GM21381 (cell line): ENCODE data around the gene SEMA3B.
"Not testable (repeated sequence)": the region's sequence is repeated elsewhere in the genome, so short reads cannot be mapped to it uniquely, and the experiment has no call there.

Source experiments
- ATAC-seq: cut with Tn5 transposase; IDR thresholded peaks from one replicate; pipeline ENCODE4 v1.9.1; 2021; ENCODE audit warnings: mild to moderate bottlenecking, moderate library complexity; ENCODE audit not compliant: unreplicated experiment

The SEMA3B gene

DNA sequence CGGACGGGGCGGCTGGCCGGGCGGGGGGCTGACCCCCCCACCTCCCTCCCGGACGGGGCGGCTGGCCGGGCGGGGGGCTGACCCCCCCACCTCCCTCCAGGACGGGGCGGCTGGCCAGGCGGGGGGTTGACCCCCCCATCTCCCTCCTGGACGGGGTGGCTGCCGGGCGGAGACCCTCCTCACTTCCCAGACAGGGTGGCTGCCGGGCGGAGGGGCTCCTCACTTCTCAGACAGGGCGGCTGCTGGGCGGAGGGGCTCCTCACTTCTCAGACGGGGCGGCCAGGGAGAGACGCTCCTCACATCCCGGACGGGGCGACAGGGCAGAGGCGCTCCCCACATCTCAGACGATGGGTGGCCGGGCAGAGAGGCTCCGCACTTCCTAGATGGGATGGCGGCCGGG is 43.1 kb downstream of the SEMA3B start:
- not testable (repeated sequence) for ATAC-seq

DNA sequence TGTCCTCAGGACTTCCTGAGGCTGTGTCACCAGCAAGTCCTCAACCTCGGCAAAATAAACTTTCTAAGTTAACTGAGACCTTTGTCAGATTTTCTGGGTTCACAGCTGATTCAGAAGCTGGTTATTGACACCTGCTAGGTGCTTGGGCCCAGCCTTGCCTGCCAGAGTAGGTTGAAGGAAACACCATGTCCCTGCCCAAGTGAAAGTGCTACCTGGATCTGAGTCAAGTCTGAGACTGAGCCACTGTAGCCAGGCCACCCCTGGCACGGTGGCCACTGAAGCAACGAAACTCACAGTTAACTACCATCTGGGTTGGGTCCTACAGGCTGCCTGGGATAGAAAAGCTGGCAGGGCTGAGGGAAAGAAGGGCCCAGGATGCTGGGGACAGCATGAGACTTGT is 45.4 kb downstream of the SEMA3B start:
- ATAC-seq: no peak

DNA sequence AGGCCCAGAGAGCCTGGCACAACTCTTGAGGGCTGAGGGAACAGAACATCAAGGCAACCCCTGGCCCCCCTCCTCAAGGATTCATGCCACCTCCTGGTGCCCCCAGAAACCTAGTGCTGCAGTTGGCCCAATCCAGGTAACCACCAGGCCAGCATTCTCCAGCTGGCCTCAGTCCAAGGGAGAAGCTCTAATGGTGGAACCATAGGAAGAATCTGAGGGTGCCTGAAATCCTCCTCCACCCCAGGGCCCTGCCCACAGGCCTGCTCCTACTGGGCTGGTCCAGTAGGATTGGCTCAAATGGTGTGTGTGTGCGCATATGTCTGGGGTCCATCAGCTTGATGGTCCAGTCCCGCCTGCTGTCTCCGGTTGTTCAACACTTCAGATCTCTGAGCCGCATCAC is 45.9 kb downstream of the SEMA3B start:
- no peak for ATAC-seq

- ATAC-seq: no peak
These were observed 47.8 kb downstream of the SEMA3B start for GRCh38 chr3:50316657-50317242.

DNA sequence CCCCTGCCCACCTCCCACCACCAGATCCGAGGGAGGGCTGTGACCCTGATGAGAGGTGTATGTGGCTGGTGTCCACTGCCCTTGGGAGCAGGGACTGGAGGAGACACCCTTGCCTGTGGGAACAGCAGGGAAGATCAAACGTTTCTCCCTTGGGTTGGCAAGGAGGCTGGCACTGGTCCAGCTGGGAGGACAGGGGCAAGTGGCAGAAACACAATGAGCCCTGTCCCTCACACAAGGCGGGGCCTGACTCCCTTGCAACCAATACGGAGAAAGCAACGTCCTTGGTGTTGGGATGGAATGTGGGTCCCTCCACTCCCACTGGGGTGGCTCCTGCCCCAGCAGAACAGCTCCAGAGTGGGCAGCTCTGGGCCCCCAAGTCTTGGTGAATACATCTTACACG is 48.4 kb downstream of the SEMA3B start:
- ATAC-seq: no peak

DNA sequence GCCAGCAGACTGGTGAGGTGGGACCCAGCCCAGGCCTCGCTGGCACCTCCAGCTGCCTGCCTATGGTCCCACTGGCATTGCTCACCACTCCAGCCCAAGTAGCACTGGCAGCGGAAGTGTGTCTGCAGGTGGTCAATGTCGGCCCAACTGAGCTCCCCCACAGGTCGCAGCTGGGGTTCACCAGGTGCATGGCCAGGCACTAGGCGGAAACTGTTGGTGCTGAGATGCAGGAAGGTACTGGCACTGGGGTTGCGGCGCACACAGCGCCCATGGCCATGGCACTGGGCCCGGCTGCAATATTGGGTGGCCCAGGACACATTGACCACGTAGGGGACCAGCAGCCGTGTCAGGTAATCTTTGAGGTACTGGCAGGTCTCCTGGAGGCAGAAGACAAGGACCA is 49.2 kb downstream of the SEMA3B start:
- no peak for ATAC-seq

- ATAC-seq: no peak
These were observed 49.7 kb downstream of the SEMA3B start for GRCh38 chr3:50318615-50319014.

GRCh38 chr3:50319181-50319893 is 50.4 kb downstream of the SEMA3B start:
- ATAC-seq: no peak

DNA sequence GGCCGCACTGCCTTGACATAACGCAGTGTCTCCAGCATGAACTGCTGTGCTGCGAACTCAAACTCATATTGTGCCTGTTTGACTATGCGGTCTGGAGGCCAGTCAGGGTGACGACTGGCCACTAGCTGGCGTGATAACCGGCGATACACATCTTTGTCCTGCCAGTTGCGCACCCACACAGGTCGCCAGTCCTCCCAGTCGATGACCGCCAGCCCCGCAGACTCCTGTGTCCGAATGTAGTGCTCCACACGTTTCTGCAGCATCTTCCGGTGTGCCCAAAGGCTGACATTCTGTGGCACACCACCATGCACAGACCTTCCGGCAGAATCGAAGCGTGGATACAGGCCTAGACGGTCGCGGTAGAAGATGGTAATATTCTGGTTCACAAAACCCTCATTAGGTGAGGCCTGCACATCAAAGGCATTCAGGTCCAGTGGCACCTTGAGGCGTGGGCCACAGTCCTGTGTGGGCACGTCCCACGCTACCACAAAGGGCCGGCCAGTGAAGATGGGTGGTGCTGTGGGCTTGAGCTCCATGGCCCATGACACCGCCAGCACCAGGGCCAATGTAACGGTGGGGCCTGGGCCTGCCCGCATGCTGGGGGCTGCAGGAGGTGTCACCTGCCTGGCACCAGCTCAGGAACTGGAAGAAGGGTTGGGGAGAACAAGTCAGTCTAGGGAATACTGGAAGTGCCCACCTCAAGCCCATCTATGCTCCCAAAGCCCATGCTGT is 51.1 kb downstream of the SEMA3B start:
- no peak for ATAC-seq

DNA sequence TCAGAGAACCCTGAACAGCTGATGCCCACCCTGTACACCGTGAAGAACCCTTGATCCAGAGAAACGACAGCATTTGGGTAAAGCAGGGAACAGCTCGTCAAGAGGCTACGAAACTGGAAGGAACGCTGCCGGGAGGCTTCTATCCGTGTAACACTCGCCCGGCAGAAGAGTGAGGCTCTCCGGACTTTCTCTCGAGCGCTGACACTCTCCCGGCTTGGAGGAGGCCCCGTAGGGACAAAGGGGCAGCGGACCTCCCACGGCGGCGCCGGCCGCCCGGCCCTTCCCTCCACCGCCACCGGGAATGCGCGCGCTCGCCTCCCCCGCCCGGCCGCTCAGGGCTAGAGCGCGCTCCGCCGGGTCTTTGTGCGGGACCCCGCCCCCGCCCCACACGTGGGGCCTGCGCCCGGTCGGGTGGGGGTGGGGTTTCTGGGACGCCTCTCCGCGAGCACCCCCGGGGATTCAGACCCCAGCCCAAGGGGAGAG is 51.9 kb downstream of the SEMA3B start:
- ATAC-seq: peak; percentile 46

GRCh38 chr3:50321336-50322114 is 52.6 kb downstream of the SEMA3B start:
- peak; percentile 75 for ATAC-seq

DNA sequence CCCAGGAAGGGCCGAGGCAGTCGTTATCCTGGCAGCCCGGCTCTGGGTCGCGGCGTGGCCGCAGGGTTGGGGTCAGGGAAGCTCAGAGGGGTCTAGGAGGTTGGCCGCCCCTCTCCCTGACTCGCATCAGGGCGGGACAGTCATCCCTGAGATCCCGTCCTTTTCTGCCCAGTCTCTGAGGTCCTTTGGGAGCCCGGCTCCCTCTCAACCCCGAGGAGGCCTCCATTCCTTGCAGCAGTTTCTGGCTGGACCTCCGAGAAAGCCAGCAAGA is 53.1 kb downstream of the SEMA3B start:
- ATAC-seq: no peak

- ATAC-seq: no peak
These were observed 53.6 kb downstream of the SEMA3B start, which contains the start of gene HYAL2 for GRCh38 chr3:50322386-50323091. Gene HYAL2, minus strand, starts transcription at chr3:50322745. Its CDS starts 2,256 bp downstream, at chr3:50320489.

DNA sequence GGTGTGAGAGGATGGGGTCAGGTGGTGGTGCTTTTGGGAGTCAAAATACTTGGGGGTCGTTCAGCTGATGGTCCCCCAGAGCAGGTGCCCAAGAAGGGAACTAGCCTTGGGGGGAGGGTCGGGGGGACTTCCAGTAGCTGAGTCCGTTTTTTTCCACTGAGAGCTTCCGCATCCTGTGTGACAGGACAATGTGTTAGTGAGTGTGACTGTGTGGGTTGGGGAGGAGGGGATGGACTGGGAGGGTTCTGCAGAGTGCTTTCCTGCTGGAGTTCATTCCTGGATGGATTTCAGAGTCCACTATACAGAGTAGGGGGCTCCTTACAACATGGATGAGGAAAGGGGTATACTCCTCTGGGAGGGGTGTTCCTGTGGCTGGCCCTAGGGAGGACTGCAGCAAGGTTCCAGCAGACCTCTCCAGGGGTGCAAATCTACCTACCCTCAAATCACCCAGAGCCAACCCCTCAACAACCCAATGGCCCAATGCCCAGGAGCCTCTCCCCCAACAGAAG is 54.2 kb downstream of the SEMA3B start:
- ATAC-seq: no peak

- ATAC-seq: no peak
These were observed 54.8 kb downstream of the SEMA3B start for GRCh38 chr3:50323614-50324199.

DNA sequence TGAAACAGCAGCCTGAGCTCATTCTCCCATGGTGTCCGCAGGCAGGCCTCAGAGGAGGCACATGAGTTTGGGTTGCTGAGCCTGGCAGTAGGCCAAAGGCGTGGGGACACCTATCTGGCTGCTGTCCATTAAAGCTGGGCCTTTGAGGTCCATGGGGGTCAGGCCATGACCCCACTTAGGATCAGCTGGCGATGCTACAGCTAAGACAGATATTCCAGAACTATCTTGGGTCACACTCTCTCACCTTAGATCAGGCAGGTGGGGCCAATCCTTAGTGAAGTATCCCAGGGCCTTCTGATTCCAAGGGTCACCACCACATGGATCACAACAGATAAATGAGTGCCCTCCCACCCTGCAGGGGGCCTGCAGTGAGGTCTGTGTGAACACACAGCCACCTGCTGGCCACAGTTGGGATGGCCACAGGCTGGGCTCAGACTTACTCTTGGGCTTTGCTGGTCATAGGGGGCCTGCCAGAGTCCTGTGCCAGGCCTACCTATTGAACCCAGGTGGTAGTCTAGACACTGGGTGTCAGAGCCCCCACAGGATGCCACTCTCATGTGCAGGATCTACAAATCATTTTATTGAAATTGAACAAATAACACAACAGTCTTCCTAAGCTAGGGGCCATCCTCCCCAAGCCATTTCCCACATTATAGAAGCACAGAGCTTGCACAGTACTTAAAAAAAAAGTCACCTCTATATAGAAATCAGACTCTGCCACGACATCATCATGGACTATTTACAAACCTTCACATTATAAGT is 55.6 kb downstream of the SEMA3B start:
- no peak for ATAC-seq

DNA sequence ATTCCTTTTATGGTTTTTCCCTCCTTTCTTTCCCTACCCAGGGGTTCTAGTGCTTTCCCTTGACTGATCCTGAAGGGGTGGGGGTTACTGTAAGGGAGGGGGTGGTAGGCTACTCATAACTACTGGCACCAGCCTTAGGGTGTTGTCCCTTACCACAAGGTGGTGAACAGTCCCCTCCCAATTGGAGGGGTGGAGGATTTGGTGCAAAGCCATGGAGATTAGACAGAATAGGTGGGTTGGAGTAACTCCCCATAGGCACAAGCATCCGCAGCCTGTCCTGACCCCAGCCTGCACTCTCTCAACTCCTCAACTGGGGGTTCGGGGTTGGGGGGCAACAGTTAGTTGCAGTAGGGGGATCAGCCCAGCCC is 56.1 kb downstream of the SEMA3B start:
- no peak for ATAC-seq

DNA sequence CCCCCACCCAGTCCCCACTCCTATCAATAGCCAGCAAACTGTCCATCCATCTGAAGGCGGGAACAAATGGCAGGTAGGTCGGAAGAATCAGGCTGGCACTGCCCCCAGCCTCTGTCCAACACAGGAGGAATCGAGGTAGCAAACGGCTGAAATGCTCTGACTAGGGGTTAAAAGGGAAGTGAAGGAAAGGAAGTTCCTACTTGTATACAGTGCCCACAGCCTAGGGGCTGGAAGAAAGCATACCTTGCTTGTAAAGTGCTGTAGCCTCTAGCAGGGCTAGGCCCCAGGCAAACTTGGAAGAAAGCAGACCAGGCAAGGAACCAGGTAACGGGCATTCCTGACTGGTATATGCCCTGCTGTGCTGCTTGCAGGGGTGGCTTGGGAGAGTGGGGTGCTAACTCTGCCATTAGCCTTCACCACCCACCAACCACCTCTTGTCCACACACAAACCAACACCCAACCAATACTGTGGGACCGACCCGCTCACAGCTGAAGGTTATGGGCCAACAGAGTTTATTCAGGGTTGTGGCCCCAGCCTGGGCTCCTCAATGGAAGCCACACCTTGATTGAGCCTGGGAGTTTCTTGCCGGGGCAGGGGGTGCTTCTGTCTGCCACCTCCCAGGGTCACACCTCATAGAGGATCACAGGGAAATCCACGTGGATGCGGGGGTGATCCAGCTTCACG is 56.7 kb downstream of the SEMA3B start:
- ATAC-seq: no peak

- ATAC-seq: no peak
These were observed 57.2 kb downstream of the SEMA3B start for GRCh38 chr3:50326182-50326541.
